Fibroblast of skin of scalp (primary cell): ENCODE measurements around the gene UBE2V1.
"Not testable (repeated sequence)": the region's sequence is repeated elsewhere in the genome, so short reads cannot be mapped to it uniquely, and the experiment has no call there.

ENCODE experiments used
- DNase-seq: peaks from one replicate; pipeline ENCODE4 v3.0.0-alpha.2; 2013

UBE2V1 gene

DNA sequence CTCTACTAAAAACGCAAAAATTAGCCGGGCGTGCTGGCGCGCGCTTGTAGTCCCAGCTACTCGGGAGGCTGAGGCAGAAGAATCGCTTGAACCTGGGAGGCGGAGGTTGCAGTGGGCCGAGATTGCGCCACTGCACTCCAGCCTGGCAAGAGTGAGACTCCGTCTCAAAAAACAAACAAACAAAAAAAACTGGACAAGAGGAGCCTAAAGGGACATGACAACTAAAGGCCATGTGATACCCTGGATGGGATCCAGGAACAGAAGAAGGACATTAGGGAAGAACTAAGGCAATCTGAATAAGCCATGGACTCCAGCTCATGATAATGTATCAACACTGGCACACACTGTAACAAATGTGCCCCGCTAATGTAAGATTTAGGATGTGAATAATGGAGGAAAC is 24.8 kb upstream of the UBE2V1 start:
- DNase-seq = not testable (repeated sequence)

- no peak for DNase-seq
These were observed 24.1 kb upstream of the UBE2V1 start for GRCh38 chr20:50136822-50137599.

DNA sequence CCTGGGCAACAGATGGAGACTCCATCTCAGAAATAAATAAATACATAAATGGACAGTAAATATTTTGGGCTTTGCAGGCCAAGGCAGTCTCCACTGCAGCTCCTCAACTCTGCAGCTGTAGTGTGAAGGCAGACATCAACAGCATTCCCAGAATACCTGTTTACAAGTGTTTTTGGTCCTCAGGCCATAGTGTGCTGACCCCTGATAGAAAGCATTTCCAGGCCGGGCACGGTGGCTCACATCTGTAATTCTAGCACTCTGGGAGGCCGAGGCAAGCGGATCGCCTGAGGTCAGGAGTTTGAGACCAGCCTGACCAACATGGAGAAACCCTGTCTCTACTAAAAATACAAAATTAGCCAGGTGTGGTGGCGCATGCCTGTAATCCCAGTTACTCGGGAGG is 22.2 kb upstream of the UBE2V1 start:
- DNase-seq = not testable (repeated sequence)

DNA sequence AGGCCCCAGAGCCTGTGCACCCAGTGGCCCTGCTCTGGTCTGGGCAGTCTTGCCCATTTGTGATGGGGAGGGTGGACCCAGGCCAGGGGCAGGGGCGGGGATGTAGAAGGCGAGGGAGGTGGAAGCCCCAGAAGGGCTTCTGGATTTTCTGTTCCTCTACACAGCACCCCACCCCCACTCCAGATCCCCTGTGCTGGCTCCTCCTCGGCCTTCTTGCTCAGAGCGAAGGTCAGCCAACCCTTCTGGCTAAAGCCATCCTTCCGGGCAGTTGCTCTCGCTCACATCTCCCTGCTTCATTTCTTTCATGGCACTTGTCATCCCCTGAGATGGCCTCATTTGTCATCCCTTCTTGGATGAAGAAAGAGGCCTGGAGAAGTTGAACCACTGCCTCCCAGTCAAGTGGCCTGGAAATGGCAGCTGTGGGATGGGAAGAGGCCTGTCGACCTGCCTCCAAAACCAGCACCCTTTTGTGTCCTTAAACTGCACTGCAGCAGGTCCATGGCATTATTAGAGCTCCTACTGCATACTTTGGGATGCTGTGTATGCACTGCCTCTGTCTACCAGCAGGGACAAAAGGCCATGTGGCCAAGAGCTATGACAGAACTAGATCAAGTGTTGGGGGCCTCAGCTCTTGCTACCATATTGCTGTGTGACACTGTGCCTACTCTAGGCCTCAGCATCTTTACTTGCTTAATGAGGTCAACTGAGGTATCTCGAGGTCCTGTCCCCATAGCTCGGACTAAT is 20.7 kb upstream of the UBE2V1 start:
- no peak for DNase-seq

GRCh38 chr20:50133041-50133440 is 20.1 kb upstream of the UBE2V1 start:
- DNase-seq = no peak

- DNase-seq = peak; percentile 75
These were observed 18.0 kb upstream of the UBE2V1 start for GRCh38 chr20:50130995-50131394.

- DNase-seq = peak; percentile 63
These were observed 17.4 kb upstream of the UBE2V1 start for GRCh38 chr20:50130356-50130723.

DNA sequence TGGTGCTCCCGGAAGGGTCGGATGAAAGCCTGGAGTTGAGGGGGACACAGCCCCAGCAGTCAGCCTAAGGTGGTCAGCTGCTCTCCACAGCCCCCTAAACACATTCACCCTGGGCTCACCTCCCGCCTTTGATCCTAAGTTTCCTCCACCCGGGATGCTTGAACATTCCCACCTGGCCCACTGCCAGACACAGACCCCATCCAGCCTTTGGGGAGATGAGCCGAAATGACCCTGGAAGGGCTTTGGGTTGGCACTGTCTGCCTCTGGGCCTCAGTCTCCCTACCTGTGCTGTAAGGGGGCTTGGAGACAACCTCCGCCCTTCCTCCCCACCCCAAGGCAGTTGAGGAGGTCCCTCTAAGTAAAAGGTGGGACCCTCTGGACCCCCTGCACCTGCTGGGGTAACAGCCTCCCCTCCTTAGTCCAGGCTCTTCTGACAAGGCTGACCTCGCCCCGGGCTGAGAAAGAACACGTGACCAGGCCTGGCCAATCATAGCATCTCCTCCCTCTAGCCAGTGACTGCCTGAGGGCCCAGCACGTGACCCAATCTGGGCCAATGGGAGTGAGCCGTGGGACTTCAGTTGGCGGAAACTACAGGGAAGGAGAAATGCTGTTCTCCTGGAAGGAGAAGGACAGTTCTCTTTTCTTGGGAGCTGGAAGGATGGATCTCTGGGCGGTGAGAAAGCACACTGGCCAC is 16.9 kb upstream of the UBE2V1 start:
- DNase-seq = no peak

DNA sequence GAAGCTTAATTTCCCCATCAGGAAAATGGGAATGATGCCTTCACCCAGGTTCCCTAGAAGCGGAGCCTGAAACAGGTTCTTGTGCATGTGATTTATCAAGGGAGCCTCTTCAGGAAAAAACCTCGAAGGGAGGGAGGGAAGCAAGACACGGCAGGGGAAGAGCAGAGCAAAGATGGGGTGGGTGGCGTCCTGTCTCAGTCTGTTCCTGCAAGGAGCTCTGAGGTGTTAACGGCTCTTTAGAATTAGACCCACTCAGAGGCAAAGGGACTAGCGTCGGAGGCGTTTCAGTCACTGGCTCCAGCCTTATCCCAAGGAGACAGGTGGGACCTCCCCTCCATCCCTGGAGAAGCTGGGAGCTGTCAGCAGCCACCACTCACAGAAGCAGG is 15.6 kb upstream of the UBE2V1 start:
- DNase-seq = no peak

- DNase-seq = no peak
These were observed 14.9 kb upstream of the UBE2V1 start for GRCh38 chr20:50127587-50128519.

DNA sequence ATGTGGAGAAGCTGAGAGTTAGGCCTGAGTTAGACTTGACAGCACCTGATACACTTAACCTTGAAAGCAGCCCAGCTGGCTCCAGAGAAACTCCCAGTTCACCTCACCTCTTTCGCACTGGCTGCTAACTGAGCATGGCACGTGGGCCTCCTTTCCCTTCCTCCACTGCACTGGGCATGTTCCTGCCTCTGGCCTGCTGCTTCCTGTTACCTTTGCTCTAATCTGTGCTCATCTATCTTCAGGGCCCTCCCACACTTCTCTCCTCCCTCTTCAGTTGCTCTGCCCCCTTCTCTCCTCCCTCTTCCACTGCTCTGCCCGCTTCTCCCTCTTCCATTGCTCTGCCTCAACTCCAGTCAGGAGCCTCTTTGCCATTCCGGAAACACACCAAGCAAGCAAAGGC is 13.7 kb upstream of the UBE2V1 start:
- no peak for DNase-seq

GRCh38 chr20:50125279-50125678 is 12.3 kb upstream of the UBE2V1 start:
- DNase-seq = no peak

DNA sequence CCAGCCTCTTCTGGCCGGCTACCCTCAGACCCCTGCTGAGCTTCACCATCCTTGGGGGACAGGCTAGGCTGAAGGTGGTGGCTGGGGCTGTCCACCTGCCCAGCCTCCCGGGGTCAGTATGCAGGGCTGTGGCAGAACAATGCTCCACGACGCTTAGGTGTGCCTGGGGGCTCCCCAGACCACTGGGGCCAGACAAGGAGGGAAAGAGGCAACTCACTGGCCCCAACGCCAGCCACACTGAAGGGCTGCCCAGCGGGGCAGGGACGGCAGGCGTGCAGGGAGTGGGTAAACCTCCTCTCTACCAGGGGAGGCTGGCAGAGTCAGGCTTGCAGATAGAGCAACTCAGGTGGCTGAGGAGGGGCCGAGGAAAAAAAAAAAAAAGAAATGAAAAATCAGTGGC is 11.5 kb upstream of the UBE2V1 start:
- DNase-seq = no peak

- DNase-seq = no peak
These were observed 10.5 kb upstream of the UBE2V1 start for GRCh38 chr20:50123418-50123817.

- no peak for DNase-seq
These were observed 9.8 kb upstream of the UBE2V1 start for GRCh38 chr20:50122763-50123162.

GRCh38 chr20:50121858-50122271 is 8.9 kb upstream of the UBE2V1 start:
- peak; percentile 58 for DNase-seq

DNA sequence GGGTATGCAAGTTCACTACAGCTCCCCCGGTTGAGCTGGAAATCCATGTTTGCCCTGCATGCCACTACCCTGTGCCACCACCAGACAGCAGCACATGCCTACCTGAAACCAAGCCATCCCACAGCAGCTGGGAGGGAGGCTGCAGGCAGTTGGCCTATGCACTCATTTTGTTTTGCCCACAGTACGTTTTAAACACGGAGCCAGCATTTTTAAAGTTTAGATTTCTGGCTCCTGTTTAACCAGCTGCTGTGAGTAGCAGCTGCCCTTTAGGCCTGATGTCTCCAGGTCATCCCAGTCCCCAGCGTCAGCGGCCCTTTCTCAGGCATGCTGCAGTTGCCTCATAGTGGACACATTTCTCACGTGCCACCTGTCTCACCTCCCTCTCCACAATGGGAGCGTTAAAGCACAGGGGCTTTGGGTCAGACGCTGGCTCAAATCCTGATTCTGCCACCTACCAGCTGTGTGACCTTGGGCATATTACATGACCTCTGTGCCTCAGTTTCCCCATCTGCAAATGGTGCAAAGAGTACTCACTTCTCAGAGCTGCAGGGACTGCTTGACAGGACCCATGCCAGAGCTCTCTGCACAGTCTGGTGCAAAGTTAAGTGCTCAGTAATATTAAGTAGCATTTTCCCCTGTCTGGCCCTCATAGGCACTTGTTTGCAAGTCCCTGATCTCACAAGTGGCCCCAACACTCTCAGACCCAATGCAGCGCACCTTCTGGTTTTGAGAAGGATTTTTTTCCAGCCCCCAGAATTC is 8.2 kb upstream of the UBE2V1 start:
- peak; percentile 71 for DNase-seq

DNA sequence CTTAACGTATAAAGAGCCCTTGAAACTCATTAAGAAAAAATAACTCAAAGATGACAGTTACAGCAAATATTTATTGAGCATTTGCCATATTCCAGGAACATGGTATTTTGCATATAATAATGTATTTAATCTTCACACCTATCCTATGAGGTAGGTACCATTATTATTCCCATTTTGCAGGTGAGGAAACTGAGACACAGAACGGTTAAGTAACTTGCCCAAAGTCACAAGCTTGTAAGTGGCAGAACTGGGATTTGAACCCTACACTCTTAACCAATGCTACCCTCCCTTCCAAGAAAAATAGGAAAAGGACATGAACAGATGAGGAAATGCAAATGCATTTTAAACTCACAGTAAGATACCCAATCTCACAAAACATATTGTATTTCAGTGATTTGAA is 5.3 kb upstream of the UBE2V1 start:
- DNase-seq = no peak

DNA sequence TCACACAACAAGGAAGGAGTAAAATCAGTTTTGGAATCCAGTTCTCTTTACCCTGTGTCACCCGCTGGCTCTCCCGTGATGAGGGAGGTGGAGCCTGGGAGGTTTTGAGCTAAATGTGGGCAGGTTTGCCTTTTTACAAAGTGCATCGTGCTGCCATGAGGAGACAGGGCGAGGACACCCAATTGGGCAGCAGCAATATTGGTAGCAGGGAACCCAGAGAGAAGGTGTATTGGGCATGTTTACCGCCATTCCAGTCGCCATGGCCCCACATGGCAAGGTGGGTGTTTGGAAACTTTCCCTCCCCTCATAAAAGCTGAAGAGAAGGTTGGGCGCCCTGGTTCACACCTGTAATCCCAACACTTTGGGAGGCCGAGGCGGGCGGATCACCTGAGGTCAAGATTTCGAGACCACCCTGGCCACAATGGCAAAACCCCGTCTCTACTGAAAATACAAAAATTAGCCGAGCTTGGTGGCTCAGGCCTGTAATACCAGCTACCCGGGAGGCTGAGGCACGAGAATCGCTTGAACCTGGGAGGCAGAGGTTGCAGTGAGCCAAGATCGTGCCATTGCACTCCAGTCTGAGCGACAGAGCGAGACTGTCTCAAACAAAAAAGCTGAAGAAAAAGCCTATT is 3.5 kb upstream of the UBE2V1 start:
- DNase-seq = no peak

- DNase-seq = peak; percentile 97
These were observed 2.8 kb upstream of the UBE2V1 start for GRCh38 chr20:50115591-50116367.
